GM19372 (cell line): ENCODE data around the gene NLRC5.

Source experiments
- ATAC-seq: cut with Tn5 transposase; IDR thresholded peaks from one replicate; pipeline ENCODE4 v1.9.1; 2021; ENCODE audit warnings: mild to moderate bottlenecking, low read depth, moderate library complexity; ENCODE audit not compliant: unreplicated experiment

NLRC5 gene

DNA sequence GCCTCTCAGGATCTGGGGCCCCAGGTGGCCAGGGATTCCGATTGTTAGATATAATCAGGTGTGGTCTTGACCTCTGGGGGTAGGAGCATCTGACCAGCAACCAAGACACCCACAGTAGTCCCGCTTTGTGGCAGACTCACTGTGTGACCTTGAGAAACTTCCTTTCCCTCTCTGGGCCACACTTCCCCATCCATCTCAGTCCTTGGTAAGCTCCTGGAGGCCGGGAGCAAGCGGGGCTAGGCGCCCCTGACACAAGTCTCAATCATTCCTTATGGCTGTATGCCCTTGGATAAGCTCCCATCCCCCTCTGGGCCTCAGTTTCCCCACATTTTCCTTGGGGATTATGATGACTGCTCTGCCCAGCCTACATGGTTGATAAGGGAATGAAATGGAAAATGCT lies 124.3 kb downstream of the NLRC5 start:
- ATAC-seq, result no peak

DNA sequence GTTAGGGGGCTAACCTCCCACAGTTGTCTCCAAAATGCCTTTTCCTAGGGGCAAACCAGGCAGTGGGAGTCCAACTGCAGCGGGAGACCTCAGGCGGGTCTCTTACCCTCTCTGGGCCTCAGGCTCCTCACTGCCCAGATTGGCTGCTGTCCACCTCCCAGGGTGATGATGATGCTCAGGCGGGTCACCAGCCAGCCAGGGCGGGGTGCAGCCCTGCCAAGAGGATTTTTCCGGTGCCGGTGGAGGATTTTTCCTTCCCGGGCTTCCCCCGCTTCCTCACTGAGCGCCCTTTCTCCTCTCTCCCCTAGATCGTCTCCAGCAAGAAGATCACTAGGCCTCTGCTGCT lies 125.8 kb downstream of the NLRC5 start:
- no peak for ATAC-seq

GRCh38 chr16:57115514-57116182 lies 126.3 kb downstream of the NLRC5 start:
- no peak for ATAC-seq

DNA sequence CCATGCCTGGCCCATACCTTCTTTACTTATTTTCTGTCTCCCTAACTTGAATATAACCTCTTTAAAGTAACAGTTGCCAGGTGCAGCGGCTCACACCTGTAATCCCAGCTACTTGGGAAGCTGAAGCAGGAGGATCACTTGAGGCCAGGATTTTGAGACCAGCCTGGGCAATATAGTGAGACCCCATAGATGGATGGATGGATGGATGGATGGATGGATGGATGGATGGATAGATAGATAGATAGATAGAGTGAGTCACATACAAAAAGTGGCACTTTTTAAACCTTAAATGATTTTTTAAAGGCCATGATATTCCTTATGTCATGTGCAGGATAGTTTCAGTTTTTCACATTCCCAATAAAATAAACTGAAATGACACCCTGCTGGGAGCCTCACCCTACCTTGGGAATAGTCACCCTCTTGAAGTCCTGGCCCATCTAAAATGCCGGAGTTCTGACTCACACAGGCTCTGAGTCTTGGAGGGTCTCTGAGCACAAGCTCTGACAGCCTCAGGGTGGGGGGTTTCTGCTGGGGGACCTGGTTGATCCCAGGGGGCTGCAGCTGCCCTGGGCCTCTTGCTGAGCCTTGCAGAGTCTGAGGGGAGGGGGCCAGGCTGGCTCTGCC lies 129.2 kb downstream of the NLRC5 start:
- ATAC-seq, result no peak

DNA sequence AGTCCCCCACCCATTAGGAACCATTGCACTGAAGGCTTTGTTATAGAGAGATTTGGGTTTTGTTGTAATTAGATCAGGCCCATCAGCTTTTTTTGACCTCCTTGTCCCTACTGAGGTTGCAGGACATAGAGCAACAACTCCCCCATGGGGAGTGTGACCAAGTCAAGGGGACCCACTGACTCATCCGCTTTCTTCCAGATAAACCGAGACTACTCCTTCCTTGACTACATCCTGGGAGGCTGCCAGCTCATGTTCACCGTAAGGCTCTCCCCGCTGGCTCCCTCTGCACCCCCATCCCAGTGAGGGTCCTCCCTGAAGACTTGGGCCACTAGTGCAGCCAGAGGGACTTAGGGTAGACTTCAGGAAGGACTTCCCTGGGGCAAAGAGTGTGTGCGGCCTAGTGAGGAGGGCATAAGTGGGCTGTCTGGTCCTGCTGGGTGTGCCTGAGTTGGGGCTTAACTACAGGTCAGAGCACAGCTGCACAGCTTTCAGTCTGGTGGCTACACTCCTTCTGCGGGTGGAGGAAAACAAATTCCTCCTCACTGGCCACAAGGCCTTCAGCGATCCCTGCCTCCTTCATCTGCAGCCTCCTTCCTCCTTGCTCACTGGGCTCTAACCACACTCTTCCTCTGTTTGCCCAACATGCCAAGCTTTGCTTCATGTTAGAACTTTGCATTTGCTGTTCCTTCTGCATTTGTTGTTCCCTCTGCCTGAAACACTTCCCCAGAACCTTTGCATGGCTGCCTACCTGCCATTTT lies 134.0 kb downstream of the NLRC5 start:
- ATAC-seq, result no peak

DNA sequence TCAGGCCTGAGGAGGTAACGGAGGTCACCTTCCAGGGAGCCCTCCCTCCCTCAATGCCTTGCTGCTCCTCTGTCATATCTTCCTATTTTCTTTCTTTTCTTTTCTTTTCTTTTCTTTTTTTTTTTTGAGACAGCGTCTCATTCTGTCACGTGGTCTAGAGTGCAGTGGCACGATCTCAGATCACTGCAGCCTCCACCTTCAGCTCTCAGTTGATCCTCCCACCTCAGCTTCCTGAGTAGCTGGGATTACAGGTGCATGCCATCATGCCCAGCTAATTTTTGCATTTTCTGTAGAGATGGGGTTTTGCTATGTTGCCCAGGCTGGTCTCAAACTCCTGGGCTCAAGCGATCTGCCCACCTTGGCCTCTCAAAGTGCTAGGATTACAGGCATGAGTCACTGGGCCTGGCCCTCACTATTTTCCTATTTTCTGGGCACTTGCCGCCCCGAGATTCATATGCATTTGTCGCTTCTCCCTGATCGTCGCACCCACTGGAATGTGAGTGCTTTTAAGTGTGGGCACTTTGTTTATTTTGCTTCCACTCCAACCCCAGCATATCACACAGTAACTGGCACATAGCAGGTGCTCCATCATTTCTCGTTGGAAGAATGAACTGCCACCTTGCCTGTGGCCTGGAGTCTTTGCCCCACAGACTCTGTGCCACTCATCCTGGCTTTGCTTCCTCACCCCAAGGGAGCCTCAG lies 134.8 kb downstream of the NLRC5 start:
- no peak for ATAC-seq

- ATAC-seq, result no peak
Measured at GRCh38 chr16:57125376-57125775, 136.0 kb downstream of the NLRC5 start.

DNA sequence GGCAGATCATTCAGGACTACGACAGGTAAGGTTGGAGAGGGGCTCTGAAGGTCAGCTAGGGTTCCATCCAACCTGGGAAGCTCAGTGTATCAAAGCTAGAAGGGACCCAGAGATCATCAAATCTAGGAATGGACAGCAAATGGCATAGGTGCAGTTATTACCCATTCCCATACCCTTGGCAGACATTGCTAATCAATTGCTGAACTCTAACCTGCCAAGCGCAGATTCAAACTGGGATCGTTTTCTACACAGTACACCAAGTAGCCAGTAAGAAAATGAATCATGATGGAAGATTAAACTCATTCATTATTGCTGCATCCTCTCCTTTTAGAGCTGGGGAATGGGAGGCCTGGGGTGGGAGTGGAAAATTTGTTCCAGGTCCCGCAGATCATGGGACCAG lies 136.6 kb downstream of the NLRC5 start:
- ATAC-seq, result no peak

DNA sequence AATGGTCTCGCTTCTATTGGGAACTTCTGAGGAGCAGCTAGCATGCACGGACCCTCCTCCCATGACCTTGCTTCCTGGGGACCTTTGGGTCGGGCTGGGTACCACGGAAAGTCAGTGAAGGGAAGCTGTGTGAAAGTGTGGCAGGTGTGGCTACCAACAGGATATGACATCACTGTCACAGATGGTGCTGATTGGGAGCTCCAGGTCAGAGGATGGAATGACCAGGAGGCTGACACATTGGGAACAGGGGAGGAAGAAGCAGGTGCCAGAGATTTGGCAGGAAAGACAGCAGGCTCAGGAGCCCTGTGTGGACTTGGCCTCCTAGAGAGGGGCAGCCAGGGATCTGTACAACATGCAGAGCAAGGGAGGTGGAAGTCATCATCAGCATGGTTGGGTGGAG lies 137.1 kb downstream of the NLRC5 start:
- no peak for ATAC-seq

DNA sequence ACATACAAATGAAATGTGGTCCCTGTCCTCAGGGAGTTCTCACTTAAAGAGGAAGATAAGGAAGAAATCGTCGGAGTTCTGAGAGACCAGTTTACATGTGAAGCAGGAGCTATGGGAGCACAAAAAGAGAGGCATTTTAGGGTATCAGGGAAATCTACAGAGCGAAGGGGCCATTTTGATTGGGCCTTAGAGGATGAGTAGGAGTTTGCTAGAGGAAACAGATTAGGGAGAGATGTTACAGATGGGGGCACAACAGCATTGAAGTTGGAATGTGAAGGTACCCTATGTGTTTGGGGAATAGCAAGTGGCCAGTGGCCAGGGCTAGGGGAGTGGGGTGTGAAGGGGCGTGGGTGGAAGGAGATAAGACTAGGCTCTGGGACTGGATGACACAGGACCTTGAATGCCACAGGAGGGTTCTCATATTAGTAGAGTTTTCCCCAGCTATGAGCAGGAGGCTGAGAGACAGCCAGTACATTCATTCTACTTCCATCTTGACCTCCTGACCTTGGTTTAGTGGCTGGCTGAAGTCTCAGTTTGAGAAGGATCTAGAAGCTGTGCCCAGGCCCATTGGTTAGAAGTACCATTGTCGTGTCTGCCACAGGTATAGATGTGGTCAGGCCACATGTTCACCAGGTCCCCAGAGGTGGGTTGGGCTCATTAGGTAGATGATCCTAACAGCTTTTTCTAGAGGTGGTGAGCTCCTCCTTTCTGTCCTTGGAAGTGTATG lies 137.8 kb downstream of the NLRC5 start:
- no peak for ATAC-seq

DNA sequence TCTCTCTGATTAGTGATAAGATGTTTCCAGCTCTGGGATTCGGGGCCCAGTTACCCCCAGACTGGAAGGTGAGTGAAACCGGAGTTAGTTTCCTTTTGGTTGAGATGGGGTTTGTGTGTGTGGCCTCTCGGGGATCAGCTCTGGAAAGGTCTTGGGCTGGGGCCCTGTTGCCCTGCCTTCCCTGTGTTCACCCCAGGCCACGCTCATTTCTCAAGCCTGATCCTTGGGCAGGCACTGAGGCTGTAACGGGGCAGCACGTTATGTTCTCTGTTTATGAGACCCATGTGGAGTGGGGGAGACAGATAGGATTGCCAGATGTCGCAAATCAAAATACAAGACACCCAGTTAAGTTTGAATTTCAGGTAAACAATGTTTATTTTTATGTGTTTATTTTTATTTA lies 138.5 kb downstream of the NLRC5 start:
- no peak for ATAC-seq

GRCh38 chr16:57128771-57129389 lies 139.5 kb downstream of the NLRC5 start:
- ATAC-seq, result no peak

- no peak for ATAC-seq
Measured at GRCh38 chr16:57130950-57131321, 141.6 kb downstream of the NLRC5 start.

DNA sequence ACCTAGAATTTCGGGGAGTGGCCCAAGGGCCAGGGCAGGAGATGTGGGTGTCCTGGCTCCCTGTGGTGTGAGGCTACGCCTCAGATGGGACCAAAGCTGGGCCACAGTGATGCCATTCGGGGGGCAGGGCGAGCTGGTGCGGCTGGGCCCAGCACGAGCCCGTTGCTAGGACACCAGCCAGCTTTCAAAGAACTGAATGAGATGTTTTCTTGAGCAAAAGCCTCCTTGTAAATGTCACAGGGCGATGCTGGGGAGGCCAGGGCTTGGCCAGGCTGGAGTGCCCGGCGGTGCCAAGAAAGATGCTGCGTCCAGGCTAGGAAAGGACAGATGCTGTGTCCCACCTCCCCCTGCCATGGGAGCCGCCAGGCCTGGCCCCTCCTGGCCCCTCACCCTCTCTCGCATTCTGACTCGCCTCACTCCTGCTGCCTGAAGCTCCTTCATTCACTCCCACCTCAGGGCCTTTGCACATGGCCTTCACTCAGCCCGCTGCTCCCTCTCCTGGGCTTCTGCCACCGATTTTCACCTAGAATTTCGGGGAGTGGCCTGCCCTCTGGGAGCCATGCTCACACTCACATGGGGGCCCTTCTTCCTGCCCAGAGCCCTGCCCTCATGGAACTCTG lies 142.1 kb downstream of the NLRC5 start:
- no peak for ATAC-seq

DNA sequence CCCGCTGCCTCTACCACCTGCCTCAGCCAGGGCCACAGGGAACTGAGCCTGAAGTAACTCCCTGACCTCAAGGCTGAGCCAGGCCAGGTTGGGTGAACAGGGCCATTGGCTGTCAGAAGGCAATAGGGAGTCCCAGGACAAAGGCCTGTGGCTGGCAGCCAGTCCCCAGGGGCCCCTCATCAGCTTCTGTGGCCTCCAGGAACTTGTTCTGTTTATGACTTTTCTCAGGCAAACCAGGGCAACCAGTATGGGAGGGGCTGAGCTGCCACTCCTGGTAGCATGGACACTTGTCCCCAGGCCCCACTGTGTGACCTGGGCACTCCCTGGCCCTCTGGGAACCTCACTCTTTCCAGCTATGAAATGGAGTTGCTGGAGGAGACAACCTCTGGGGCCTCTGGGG lies 143.1 kb downstream of the NLRC5 start:
- no peak for ATAC-seq

GRCh38 chr16:57133031-57133430 lies 143.7 kb downstream of the NLRC5 start:
- ATAC-seq, result no peak
